Activated effector memory CD4-positive, alpha-beta T cell treated with Interleukin-2 at 50 U/mL for 16 hours (primary cell): Measurements from ENCODE around the gene PHGDH.

Experiments
- DNase-seq: peaks from one replicate; pipeline ENCODE4 v3.0.0-alpha.2; 2020

The PHGDH gene

DNA sequence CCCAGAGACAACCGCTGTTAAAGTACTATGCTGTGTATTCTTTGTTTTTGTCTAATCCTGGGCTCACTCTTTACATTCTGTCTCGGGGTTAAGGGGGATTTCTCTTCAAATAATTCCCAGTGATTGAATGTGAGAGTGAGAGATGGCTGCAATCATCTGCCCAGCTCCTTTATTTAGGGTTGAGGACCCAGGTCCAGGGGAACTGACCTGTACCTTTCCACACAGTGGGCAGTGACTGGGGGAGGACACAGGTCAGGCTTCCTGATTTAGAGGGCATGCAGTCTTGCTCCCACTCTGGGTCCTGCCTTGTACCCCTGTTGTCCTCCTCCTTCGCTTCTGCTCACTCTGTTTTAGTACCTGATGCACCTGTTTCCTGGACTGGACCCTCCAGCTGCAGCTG is 22.0 kb downstream of the PHGDH start:
- DNase-seq, result no peak

DNA sequence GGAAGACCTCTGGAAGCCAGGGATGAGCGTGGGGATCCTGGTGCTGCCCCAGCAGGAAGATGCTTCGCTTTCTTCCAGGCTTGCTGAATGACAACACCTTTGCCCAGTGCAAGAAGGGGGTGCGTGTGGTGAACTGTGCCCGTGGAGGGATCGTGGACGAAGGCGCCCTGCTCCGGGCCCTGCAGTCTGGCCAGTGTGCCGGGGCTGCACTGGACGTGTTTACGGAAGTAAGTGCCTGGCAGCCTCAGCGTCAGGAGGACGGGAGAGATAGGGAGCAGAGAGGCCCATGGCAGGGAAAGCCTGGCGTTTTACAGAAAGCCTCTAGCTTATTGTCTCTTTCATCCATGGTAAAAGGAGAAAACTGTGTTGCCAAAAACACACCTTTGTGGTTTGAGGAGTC is 23.5 kb downstream of the PHGDH start:
- no peak for DNase-seq

DNA sequence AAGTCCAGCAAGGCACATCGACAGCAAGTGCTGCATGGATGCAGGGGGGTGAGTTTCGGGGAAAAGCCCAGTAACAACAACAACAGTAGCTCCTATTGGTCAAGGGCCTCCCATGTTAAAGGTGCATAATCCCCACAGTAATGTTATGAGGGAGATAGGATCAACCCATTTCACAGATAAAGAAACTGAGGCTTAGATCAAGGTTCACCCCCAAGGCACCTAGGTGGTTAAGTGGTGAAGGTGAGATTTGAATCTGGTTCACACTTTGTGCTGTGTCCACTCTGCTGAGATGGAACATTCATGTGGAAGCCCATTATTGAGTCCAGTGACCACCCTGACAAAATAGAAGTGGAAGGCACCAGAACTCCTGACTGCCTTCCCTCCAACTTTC is 24.9 kb downstream of the PHGDH start:
- no peak for DNase-seq

DNA sequence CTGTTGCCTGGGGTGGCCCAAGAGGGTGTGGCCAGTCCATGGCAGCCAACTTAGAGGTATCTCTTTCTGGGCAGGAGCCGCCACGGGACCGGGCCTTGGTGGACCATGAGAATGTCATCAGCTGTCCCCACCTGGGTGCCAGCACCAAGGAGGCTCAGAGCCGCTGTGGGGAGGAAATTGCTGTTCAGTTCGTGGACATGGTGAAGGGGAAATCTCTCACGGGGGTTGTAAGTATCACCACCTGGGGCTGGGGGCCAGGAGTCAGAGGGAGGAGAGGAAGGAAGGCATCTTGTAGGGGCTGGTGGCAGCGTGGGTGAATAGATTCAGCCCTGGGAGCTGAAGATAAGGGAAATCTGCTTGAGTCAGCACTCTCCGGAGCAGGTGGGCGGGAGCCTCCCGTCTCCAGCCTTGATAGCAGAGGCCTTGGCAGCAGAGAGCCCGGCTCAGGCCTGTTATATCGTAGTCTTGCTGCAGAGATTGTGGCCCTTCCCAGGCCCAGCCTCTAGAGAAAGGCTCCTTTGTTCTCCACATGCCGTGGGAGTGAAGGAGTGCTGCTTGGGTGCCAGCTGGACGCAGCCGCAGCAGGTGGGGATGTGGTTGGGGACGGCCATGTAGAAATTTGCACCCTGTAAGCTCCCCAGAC is 25.4 kb downstream of the PHGDH start:
- DNase-seq, result no peak

DNA sequence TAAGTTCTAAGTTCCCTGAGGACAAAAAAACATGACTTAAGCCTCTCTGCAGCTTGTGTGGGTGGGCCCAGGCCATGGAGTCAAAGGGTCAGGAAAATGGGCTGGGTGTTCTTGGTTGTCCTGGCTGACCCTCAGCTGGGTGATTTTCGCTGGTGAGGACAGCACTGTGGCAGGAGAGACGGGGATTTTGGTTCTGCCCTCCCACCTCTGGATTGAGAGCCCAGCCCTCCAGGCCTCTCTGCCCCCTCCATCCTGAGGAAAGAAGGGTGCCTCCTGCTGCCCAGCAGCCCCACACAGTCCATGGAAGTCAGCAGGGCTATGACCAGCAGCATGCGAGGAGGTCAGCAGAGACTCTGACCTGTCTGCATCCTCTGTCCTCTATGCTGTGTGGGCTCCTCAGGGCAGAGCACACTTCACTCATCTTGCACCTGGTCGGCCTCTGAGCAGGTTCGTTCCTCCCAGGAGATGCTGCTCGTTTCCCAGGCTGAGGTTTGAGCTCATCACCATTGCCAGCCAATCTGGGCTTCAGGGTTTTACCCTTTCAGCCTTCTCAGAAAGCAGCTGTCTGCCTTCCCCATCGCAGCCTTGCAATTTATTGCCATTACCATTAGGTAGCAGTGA is 26.5 kb downstream of the PHGDH start:
- no peak for DNase-seq

DNA sequence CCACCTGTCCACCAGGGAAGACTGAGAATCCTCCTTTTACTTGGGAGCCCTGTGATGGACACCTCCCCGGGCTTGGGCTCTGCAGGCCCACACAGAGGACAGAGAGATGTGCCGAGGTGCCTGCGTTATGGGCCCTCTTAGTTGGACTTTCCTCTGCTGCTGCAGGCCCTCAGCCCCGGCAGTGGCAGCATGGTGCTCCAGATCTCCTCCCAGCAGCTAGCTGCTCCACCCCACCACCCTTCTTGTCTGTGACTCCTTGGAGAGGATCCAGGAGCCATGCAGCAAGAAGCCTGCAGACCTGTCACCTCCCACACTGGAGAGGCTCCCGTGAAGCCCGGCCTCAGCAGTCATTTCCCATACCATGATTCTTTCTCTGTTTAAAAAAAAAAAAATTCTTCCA is 27.4 kb downstream of the PHGDH start:
- no peak for DNase-seq

DNA sequence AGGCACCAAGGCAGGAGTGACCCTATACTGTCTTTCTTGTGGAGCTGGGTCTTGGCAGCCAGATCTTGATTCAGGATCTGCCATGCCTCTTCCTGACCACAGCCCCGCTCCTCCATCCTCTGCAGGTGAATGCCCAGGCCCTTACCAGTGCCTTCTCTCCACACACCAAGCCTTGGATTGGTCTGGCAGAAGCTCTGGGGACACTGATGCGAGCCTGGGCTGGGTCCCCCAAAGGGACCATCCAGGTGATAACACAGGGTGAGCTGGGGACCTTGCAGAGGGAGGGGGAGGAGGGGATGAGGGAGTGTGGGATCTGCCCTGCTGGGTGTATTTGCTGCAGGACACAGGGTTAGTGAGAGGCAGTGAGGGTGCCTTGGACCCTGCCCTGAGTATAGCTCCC is 28.5 kb downstream of the PHGDH start:
- DNase-seq, result no peak

DNA sequence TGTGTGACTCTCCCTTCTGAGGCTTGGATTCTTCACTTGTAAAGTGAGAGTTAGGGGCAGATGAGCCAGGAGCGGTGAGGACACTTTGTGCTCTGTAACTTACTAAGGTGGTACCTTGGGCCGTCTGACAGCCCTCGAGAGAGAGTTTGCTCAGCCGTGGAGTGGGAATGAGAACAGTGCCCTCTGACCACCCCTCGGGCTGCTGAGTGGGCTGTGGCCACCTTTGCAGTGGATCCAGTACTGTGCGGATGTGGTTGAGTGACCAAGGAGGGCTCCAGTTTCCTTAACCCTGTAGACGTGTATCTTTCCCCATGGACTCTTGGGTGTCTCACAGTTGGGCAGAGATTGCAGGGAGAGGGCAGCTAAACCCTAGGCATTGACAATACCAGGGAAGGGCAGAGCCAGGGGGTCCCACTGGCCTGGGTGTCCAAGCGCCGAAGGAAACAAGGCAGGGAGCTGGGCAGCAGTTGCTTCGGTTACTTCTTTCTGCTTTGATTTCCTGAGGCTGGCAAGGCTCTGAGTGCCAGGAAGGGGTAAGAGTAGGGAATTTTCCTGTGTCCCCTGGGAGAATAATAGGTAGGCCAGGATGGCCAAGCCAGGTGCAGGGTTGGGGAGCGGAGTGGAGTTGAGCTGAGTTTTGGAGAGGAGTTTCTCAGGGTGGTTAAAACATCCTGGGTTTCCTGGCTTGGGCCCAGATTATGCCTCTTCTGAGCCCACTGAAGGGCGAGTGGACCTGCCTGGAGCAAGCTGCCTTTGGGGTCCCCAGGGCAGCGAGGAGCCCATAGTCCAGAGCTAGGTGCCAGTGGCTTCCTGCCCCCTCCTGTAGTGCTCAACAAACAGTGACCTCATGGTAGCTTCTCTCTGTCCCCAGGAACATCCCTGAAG is 29.4 kb downstream of the PHGDH start:
- no peak for DNase-seq

DNA sequence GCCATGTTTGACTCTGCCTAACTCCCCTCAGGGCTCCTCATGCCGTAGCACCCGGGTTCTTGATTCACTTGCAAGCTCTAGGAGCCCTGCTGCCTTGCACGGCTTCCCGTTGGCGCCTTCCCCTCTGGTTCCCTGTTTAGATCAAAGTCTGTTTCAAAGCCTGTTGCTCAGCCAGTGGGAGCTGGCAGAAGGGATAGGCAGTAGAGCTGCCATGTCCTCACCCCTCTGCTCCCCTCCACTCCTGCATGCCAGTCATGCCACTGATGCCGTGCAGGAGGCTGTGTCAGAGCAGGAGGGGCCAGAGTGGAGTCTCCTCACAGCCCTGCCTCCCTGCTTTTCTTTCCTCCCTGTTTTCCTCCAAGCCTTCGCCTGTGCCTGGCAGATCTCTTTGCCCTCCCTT is 30.5 kb downstream of the PHGDH start:
- DNase-seq, result no peak

DNA sequence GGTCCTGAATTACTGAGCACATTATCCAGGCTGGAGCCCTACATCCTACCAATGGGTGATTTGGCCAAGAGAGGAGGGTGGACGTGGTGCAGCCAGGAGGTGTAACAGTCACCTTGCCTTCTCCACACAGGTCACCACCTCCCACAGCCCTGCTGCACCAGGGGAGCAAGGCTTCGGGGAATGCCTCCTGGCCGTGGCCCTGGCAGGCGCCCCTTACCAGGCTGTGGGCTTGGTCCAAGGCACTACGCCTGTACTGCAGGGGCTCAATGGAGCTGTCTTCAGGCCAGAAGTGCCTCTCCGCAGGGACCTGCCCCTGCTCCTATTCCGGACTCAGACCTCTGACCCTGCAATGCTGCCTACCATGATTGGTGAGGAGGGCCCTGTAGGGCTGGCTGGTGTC is 30.9 kb downstream of the PHGDH start:
- no peak for DNase-seq

DNA sequence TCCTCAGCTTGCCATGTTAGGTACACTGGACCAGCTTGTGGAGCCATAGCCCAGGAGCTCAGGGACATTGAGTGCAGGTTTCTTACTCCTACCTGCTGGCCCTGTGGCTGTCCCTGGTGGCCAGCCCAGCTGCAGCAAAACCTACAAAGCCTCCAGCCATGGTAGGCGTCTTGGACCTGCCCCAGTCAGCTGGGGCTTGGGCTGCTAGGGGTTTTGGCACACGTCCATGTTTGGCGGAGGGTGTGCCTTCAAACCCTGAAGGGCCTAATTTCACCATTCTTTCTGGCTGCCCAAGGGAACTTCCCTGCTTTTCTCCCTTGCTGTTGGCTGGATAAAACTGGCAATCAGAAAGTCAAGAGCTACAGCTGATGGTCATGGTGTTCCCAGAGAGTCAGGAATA is 31.6 kb downstream of the PHGDH start:
- DNase-seq, result no peak

DNA sequence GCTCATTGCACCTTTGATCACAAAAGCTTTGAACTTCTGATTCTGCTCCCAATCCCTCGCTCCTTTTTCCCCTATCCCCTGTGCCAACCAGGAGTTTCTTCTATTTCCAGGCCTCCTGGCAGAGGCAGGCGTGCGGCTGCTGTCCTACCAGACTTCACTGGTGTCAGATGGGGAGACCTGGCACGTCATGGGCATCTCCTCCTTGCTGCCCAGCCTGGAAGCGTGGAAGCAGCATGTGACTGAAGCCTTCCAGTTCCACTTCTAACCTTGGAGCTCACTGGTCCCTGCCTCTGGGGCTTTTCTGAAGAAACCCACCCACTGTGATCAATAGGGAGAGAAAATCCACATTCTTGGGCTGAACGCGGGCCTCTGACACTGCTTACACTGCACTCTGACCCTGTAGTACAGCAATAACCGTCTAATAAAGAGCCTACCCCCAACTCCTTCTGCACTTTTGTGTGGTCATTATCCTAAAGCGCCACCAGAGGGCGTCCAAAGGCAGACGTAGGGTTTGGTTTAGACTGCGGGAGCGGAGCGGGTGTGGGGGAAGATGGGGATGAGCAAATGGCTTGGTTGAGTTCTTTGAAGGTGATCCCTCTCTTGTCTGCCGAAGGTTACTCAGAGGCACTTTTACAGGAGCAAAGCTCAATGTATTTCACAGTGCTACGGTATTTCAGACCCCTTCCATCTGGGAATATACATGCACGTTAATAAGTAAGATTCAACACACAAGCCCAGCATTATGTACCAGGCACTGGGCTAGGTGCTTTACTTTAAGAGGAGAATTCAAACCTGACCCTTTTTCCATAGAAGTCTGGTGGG is 32.3 kb downstream of the PHGDH start:
- no peak for DNase-seq

DNA sequence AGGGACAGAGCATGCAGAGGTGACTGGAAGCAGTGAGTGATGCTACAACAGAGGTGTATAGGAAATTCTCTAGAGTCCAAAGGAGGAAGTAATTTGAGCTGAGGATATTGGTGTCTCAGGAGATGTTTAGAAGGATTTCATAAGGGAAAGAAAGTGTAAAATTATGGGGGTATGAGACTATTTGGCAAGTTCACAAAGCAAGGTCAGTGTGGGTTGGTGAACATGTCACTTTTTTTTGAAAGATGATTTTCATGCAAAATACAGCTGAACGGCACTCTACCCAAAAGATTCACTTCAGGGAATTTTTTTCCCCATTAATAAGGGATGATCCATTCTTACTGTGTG is 32.8 kb downstream of the PHGDH start:
- DNase-seq, result no peak

DNA sequence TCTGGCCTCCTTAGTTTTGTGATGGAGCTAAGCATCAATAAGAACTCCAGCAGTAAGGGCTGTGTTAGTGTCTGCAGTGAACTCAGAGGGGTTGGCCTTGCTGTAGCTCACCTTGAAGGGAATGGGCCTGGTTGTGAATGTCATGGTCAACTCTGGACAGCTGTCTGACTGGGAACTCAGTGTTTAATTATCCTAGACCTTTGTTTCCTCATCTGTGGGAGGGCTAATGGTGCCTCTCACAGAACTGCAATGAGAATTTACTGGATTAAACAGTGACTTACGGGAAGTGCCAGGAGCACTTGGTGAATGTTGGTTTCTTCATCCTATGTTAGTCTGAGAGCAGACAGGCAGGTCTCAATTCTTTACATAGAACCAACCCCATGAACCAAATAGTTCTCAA is 33.3 kb downstream of the PHGDH start:
- no peak for DNase-seq

DNA sequence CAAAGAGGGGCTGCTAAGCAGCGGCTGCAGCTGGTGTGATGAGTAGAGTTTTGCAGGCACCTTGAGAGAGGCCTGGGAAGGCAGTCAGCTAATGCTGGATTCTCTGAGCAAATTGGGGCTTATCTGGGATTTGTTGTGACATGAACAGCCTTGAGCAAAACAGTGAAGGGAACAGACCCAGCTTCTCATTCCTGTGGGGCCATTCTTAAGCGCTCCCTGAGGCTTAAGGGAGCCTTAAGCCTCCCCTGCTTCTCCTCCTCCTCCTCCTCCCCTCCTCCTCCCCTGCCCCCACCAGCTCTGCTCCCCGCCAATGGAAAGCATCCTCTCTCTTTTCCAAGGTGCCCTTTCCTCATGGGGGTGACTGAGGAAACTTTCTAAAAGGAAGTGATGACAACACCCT is 35.7 kb downstream of the PHGDH start:
- DNase-seq, result no peak

DNA sequence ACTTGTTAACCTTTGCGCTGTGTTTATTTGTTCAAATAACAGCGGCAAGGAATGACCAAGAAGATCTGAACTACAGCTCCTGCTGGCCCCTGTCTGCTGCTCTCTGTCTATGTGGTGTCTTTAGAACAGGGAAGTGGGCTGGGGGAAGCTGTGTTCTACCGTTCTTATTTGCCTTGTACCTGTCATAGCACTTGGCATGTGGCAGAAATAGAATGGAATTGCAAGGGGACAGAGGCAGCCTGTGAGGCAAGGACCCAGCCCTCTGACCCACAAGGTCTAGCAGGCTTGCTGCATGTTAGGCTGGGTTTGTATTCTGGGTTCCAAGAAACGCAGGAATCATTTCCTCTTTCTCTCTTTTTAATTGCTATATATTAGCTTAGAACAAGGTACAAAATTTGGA is 36.3 kb downstream of the PHGDH start:
- DNase-seq, result no peak

DNA sequence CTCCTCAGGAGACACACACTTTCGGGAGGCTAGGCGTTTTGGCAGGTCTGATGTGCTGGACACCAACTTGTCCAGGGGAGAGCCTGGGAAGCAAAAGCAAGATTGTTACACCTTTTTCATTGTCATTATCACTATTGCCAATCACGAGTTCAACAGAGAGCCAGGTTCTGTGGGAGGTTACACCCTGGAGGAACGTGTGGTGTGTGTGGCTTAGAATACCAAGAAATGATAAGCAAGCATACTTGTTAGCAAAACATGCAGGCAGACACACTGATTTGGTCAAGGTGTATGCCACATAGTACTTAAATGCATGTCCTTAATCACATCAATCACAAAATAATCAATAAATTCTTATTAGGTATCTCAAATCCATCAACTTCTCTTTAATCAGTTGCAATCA is 40.9 kb downstream of the PHGDH start:
- DNase-seq, result no peak

DNA sequence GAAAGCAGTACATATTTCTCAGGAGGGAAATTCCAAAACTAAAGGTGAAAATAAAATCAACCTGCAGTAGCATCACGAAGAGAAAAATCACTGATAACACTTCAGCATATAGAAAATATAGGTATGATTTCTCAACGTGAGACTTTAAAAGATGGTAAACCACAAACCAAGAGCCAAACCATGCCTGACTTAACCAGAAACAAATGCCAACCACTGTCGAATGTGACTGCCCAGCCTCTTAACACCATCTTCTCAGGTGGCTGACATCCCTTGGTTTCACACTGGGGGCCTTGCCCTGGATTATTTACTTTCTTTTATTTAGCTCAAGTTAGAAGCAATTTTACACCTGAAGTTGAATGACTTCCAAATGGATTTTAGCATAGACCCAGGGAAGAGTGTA is 46.9 kb downstream of the PHGDH start:
- no peak for DNase-seq

DNA sequence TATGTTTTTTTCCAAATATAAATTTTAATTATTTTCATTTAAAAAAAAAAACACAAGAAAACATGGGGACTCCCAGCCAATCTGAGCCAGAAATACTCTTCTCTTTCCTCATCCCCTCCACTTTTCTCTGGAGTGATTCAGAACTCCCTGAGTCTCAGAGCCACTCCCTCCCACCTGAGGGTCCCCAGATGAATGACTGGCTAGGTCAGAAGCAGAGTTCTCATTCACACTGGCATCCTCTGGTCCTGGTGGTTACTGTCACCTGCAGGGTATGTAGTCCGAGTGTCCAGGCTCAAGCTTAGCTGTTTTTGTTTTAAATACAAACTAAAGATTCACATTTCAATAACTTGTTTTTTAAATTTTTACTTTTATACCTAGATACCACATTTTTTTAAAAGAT is 50.7 kb downstream of the PHGDH start:
- no peak for DNase-seq

DNA sequence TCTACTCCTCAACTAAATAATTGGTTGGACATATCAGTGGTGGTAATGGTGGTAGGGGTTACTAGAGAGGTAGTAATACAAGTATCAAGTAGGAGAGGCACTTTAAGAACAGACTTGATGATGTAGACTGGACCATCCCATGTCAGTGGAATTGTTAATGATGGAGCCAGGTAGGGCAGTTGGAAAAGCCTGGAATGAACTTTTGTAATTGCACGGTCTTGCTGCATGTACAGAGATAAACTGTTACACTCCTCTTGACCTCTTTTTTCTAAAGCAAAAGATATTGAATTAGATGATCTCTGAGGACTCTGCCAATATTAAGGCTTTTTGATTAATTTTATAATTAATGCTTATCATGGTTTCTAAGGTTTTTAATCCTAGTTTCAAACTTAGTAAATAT is 51.2 kb downstream of the PHGDH start:
- DNase-seq, result no peak

DNA sequence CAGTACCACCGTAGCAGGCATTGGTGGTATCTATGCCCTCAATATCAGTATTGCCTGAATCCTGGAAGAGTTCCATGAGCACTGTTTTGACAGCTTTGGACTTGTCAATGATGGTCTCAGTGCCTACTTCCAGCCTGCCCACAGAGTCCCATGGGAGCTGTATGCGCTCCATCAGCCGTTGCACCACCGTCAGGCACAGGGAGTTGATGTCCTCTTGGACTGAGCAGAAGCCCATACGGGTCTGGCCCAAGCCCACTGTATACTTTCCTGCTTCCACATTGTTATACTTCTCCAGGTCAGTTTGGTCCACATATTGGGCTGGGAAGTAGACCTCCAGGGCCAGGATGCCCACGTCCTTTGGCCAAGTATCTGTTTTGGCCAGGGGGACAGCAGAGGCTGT is 52.5 kb downstream of the PHGDH start:
- no peak for DNase-seq

DNA sequence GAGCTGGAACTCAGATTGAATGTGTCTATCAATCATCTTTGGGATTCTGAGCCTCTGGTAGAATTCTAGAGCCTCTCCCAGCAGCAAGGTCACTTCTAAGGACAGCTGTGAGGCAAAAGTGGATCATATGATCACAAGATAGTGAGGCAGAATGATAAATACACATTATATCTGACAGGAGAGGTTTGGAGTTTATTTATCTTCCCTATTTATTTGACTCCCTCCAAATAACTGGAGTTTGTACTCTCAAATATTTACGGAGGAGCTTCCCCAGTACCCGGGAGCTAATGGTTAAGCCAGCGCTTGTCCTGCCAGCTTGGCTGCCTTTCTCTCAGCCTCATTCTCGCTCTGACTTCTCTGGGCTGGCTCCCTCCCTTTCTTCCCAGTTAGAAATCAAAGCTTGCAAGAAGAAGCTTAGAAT is 54.6 kb downstream of the PHGDH start:
- DNase-seq, result no peak

DNA sequence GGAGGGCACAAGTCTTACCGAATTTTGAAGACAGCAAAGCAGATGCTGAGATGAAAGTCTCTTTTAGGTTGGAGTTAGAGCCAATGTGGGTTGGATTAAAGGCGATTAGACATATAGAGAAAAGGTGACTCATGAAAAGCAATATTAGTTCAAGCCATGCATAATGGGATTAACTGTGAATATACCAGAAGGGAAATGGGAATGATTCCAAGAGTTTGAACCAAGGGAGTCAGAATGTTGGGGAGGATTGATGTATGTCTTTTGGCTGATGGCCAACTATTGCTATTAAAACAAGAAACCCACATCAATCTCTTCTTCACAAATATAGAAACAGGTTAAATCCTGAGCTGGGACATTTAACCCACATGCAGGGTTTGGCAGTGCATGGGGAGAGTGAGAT is 55.8 kb downstream of the PHGDH start:
- DNase-seq, result no peak

DNA sequence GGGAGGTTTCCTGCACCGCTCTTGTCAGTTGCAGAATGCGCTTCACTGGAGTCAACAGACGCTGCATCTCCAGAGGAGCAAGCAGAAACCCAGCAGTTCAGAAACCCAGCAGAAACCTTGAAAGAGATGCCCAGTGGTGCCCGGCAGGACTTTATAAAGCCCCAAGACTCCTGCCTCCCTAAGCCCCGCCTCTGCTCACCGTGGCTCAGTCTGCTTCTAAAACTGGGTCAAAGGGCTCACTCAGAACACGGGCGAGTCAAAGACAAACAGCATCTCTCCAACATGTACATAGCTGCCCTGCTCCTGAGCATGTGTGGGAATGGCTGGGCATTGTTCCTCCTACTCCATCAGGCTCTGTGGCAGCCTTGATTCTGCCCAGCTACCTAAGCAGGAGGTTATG is 57.0 kb downstream of the PHGDH start, which contains the start of gene HMGCS2:
TSS of gene HMGCS2 (minus strand) at position 128 of the 400 bp plus-strand sequence. CDS start at position 67, 61 bp downstream.
- DNase-seq, result no peak
